DND-41 (cell line): Measurements from ENCODE around the gene UCHL3.

Experiments used
- ATAC-seq: fragments of 200-7000 bp; cut with Tn5 transposase; 3 replicates; pipeline ENCODE4 v1.9.1; 2021; ENCODE audit warnings: low read depth; ENCODE audit not compliant: insufficient read depth
- DNase-seq: peaks from one replicate; pipeline ENCODE4 v3.0.0-alpha.2; 2020
- H2AFZ ChIP-seq: 2 replicates; pipeline ENCODE4 v1.6.0; 2012; ENCODE audit warnings: low read depth, low read length
- H3K27ac ChIP-seq: 2 replicates; pipeline ENCODE4 v1.5.1; 2012; ENCODE audit warnings: low read length, inconsistent platforms
- H3K27me3 ChIP-seq: fragments of 200-600 bp; sonication (generic); 2 replicates; pipeline ENCODE4 v1.6.0; 2012; ENCODE audit warnings: low read length, mild to moderate bottlenecking, inconsistent platforms; ENCODE audit not compliant: insufficient read depth, poor library complexity
- H3K36me3 ChIP-seq: 2 replicates; pipeline ENCODE4 v1.5.1; 2012; ENCODE audit warnings: low read length, inconsistent platforms; ENCODE audit not compliant: insufficient read depth
- H3K4me1 ChIP-seq: 2 replicates; pipeline ENCODE4 v1.5.1; 2012; ENCODE audit warnings: mild to moderate bottlenecking, low read length; ENCODE audit not compliant: insufficient read depth
- H3K4me2 ChIP-seq: 2 replicates; pipeline ENCODE4 v1.6.0; 2012; ENCODE audit warnings: mild to moderate bottlenecking, moderate library complexity, low read length, inconsistent platforms; ENCODE audit not compliant: insufficient read depth
- H3K4me3 ChIP-seq, 2 experiments: fragments of 200-600 bp in 1 of 2; shearing (Covaris generic) in 1 of 2; 2 replicates each; pipeline ENCODE4 v1.5.1; 2012 to 2016; ENCODE audit warnings: inconsistent platforms in 2 of 2, low read length in 2 of 2, mild to moderate bottlenecking in 2 of 2, low read depth in 1 of 2, moderate library complexity in 1 of 2
- H3K79me2 ChIP-seq: 2 replicates; pipeline ENCODE4 v1.6.0; 2012; ENCODE audit warnings: low read length, inconsistent platforms; ENCODE audit not compliant: insufficient read depth
- H3K9ac ChIP-seq: 2 replicates; pipeline ENCODE4 v1.6.0; 2012; ENCODE audit warnings: low read depth, mild to moderate bottlenecking, inconsistent platforms, low read length, moderate library complexity
- H3K9me3 ChIP-seq: 2 replicates; pipeline ENCODE4 v1.5.1; 2012; ENCODE audit warnings: low read length, moderate library complexity, mild to moderate bottlenecking, inconsistent platforms; ENCODE audit not compliant: insufficient read depth, severe bottlenecking
- H4K20me1 ChIP-seq: 2 replicates; pipeline ENCODE4 v1.6.0; 2012; ENCODE audit warnings: low read length; ENCODE audit not compliant: insufficient read depth
- EZH2 ChIP-seq: IDR thresholded peaks from 3 replicates; pipeline ENCODE4 v1.6.1; 2012; ENCODE audit warnings: borderline replicate concordance, low read depth, mild to moderate bottlenecking, moderate library complexity, low read length, inconsistent platforms; ENCODE audit not compliant: severe bottlenecking
- TF ChIP-seq, protein P1 (sequence below): IDR thresholded peaks from 2 replicates; pipeline ENCODE4 v1.5.1; 2012; ENCODE audit warnings: borderline replicate concordance, low read length, moderate library complexity, mild to moderate bottlenecking; ENCODE audit not compliant: poor library complexity, severe bottlenecking; ENCODE audit errors: extremely low read depth

The UCHL3 gene

GRCh38 chr13:75645141-75645540 is 95.5 kb downstream of the UCHL3 start:
- no peak overlapping the region for H3K9ac ChIP-seq
- no peaks in the 10 kb centered on the region for H3K4me1 ChIP-seq
- no peaks in the 10 kb centered on the region for H4K20me1 ChIP-seq
- no peak for ATAC-seq
- no peaks in the 10 kb centered on the region for H3K79me2 ChIP-seq
- no peak for DNase-seq
- no peak overlapping the region for H3K4me3 ChIP-seq
- no peak overlapping the region for H3K4me2 ChIP-seq
- H2AFZ ChIP-seq: no peak overlapping the region
- no peaks in the 10 kb centered on the region for H3K9me3 ChIP-seq
- no peak overlapping the region for H3K27ac ChIP-seq
- no peak for TF ChIP-seq EZH2
- TF ChIP-seq, protein P1, sequence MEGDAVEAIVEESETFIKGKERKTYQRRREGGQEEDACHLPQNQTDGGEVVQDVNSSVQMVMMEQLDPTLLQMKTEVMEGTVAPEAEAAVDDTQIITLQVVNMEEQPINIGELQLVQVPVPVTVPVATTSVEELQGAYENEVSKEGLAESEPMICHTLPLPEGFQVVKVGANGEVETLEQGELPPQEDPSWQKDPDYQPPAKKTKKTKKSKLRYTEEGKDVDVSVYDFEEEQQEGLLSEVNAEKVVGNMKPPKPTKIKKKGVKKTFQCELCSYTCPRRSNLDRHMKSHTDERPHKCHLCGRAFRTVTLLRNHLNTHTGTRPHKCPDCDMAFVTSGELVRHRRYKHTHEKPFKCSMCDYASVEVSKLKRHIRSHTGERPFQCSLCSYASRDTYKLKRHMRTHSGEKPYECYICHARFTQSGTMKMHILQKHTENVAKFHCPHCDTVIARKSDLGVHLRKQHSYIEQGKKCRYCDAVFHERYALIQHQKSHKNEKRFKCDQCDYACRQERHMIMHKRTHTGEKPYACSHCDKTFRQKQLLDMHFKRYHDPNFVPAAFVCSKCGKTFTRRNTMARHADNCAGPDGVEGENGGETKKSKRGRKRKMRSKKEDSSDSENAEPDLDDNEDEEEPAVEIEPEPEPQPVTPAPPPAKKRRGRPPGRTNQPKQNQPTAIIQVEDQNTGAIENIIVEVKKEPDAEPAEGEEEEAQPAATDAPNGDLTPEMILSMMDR: no peak
- no peaks in the 10 kb centered on the region for H3K36me3 ChIP-seq
- no peaks in the 10 kb centered on the region for H3K27me3 ChIP-seq

GRCh38 chr13:75647126-75647784 is 97.7 kb downstream of the UCHL3 start:
- H2AFZ ChIP-seq: no peak overlapping the region

DNA sequence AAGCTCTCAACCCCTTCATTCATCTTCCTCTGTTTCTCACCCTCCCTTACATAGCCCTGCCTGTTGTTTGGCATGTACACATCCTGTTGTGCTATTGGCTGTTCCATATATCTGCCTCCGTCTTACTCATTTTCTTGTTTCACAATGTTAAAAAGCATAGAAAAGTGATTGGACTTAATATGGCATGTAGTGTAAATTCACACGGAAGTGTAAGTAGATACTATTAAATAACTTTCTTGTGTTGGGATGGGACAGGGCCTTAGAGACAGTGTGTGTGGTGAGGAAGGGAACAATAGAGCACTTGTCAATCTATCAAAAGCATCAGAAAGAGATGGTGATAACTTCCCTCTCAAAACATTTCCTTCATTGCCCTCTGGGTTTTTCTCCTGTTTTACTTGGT is 98.9 kb downstream of the UCHL3 start:
- no peaks in the 10 kb centered on the region for H3K9me3 ChIP-seq
- H3K27me3 ChIP-seq: no peaks in the 10 kb centered on the region
- H3K36me3 ChIP-seq: no peaks in the 10 kb centered on the region
- no peaks in the 10 kb centered on the region for H3K4me1 ChIP-seq
- H2AFZ ChIP-seq: no peak overlapping the region
- H3K4me2 ChIP-seq: no peak overlapping the region
- DNase-seq: no peak
- no peak for TF ChIP-seq EZH2
- TF ChIP-seq, protein P1: no peak
- H3K4me3 ChIP-seq: no peak overlapping the region
- no peak overlapping the region for H3K27ac ChIP-seq
- H3K79me2 ChIP-seq: no peaks in the 10 kb centered on the region
- no peak overlapping the region for H3K9ac ChIP-seq
- no peaks in the 10 kb centered on the region for H4K20me1 ChIP-seq
- ATAC-seq: no peak

More at GRCh38 chr13:75647126-75647784, 97.7 kb downstream of the UCHL3 start:
- no peak for TF ChIP-seq EZH2
- TF ChIP-seq, protein P1: no peak
- Histone ChIP-seq H3K27ac (no peak overlapping the region), H3K9me3 (no peaks in the 10 kb centered on the region), H3K4me1 (no peaks in the 10 kb centered on the region), H3K36me3 (no peaks in the 10 kb centered on the region), H3K4me2 (no peak overlapping the region), H4K20me1 (no peaks in the 10 kb centered on the region), H3K4me3 (no peak overlapping the region), H3K79me2 (no peaks in the 10 kb centered on the region), H3K27me3 (no peaks in the 10 kb centered on the region), H3K9ac (no peak overlapping the region)
- ATAC-seq (no peak), DNase-seq (no peak)
